NCI-H1417 (cell line): ENCODE data around the gene NTHL1.
"Not testable (repeated sequence)": the region's sequence is repeated elsewhere in the genome, so short reads cannot be mapped to it uniquely, and the experiment has no call there.

ENCODE experiments used
- DNase-seq, 3 experiments: peaks; one replicate each; lab custom pipeline; 2025; lab: John Stamatoyannopoulos, UW

Gene NTHL1

DNA sequence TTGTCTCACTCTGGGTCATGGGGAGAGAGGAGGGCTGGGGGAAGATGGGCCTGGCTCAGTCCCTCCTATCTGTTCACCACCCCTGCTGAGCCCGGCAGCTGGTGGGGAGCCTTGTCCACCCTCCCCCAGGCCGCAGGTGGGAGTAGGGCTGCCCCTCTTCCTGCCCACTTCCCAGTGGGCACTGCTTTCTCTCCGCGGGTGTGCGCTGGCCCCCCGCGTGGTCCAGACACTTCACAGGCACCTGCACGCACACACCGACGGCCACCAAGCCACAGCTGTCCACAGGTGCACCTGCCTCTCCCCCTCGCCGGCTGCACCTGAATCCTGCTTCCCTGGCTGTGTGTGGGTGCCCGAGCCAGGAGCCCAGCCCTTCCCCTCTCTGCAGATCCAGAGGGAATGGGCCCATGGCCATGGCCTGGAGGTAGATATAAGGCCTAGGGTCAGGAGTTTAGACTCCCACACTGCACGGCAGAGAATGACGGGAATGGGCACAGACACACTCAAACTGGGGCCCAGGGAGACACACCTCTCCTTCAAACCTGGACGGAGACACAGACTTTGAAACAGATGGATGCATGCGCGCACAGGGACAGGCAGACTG, 18.9 kb downstream of the NTHL1 start:
- peak; percentile 60 to 81 (median 72) for DNase-seq

DNA sequence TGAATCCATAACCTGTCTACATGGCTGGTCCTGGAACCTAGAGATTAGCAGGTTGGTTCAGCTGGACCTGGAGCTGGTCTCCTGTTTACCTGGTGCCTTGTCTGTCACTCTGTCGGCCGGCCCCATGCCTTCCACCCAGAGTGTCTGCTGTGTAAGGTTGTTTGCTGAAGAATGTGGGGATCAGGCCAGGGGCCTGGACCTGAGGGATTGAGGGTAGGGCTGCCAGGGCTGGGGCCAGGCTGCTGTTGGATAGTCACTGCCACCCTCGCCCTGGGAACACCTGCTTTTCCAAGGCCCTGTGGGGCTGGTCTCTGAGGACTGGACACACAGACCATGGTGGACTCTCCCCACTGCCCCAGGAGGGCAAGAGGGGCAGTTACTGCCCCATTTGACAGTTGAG, 19.5 kb downstream of the NTHL1 start:
- DNase-seq: no peak

GRCh38 chr16:2027024-2028010, 20.3 kb downstream of the NTHL1 start:
- DNase-seq: peak; percentile 43 to 51 (median 50)

DNA sequence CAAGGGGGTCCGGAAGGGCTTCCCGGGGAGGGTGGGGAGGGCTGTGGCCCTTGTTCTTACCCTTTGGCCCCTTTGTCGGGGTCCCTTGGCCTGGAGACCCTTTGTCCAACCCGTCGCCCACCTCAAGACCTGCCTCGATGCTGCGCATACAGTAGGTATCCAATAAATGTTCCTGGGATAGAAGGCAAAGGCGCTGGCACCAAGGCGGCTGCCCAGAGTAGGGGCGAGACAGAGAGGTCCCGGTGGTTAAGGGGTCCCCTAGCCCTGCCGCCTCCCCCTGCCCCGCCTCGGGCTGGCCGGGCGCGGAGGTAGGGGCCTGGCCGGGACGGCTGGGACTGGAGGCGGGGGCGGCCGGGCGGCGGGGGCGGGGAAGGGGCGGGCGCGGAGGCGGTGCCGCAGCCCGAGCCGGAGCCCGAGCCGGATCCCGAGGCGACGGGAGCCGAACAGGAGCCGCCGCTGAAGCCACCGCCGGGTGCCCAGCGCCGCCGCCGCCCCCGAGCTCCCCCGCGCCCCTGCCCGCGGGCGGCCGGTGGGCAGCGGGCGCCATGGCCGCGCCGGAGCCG, 21.1 kb downstream of the NTHL1 start, which contains the start of gene NHERF2:
TSS of gene NHERF2 (plus strand) at position 442 of the 563 bp plus-strand sequence. CDS start at position 546, 104 bp downstream.
- DNase-seq: peak in 2 of 3 experiments; percentile 35 to 46

DNA sequence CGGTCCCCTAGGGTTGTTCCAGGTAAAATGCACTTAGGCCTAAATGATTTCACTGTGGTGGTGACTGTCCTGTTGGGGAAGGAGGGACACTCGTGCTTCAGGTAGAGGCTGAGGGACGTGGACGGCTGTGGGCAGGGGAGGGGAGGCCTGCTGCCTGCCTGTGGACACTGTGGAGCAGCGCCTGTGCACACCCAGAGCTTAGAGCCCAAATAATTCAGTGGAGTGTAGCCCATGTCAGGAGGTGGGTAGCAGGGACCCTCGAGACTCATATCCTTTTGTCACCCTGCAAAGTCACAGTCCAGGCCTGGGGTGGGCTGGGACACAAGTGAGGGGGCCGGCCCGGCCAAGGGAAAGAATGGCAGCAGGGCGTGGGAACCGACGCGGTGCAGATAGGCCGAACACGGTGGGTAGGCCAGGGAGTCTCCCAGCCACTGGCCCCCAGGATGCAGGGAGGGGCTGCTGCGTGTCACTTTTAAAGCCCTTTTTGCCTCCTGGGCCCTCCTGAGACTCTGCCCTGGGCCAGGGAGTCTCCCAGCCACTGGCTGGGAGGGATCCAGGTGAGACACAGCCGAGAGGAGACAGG, 21.7 kb downstream of the NTHL1 start:
- DNase-seq: no peak

DNA sequence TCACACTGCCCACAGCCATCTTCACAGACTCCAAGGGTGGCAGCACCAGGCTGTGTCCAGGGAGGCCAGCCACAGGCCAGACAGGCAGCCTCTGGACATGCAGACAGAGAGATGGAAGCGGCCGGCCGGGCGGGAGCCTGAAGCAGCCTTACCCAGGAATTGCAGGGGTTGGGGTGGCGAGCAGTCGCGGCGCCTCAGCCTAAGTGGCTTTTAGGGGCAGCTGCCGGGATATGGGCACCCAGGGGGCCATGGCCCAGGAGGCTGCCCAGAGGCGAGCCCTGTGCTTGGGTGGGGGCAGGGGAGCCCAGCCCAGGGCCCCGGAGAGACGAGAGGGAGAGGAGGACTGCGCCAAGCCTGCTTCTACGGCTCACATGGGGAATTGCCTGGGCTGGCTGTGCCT, 22.4 kb downstream of the NTHL1 start:
- no peak for DNase-seq

GRCh38 chr16:2024032-2024420, 23.6 kb downstream of the NTHL1 start:
- no peak for DNase-seq

DNA sequence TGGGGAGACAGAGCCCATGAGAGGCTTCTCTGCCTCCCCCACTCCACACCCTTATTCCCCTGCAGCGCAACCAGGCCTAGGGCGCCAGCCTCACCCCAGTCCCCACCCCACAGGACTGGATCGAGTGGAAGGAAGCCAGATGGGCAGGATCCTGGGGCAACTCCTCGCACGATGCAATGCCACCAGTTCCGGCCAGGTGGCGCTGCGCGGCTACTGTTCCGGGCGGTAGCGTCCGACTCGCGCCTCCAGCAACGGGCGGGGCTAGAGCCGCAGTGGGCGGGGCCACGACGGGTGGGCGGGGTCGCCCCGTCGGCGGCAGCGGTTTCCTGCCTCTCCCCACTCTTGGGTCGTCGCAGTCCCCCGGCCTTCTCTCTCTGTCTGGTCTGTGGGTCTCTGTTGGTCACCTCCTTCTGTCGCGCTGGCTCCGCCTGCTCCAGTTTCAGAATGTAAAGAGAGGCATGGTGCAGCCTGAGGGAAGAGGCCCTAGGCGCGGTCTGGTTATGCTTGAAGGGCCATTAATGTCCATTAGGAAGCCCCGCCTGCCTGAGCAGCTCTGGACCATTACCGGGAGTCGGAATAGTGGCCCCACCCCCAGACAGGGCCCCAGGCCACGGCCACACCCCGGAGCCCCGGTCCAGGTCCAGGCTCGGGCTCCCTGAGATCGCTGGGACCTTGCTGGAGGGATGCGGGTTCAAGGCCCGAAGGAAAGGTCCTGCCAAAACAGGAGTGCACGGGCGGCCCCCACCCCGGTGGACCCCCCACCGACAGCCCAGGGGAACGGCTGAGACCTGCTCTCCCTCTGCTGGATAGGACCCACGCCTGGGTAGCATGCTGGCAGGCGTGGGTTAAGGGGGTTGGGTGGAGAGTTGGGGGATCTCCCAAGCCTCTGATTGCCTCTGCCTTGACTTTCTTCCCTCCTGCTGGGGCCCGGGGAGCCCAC, 24.3 kb downstream of the NTHL1 start:
- peak; percentile 88 to 98 (median 90) for DNase-seq

GRCh38 chr16:2022723-2023091, 24.9 kb downstream of the NTHL1 start:
- DNase-seq: no peak

DNA sequence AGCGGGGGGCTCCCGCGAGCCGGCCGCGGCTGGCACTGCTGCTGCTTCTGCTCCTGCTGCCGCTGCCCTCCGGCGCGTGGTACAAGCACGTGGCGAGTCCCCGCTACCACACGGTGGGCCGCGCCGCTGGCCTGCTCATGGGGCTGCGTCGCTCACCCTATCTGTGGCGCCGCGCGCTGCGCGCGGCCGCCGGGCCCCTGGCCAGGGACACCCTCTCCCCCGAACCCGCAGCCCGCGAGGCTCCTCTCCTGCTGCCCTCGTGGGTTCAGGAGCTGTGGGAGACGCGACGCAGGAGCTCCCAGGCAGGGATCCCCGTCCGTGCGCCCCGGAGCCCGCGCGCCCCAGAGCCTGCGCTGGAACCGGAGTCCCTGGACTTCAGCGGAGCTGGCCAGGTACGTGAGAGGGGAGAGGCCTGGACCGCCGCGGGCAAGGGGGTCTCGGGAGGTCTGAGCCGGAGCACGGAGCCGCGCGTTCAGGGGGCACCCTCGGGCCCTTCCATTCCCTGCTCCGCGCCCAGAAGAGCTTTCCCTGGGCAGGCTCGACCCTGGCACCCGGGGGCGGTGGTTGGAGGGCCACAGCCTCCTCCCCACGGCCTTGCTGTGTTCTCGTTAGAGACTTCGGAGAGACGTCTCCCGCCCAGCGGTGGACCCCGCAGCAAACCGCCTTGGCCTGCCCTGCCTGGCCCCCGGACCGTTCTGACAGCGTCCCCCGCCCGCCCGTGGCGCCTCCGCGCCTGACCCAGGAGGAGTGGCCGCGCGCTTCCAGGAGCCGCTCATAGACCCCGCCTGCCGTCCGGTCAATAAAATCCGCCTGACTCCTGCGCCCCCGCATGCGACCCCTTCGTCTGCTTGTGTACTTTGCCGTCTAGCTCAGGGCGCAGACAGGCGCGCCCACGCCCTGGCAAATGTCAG, 27.5 kb downstream of the NTHL1 start:
- DNase-seq: peak in 2 of 3 experiments; percentile 49 to 53

DNA sequence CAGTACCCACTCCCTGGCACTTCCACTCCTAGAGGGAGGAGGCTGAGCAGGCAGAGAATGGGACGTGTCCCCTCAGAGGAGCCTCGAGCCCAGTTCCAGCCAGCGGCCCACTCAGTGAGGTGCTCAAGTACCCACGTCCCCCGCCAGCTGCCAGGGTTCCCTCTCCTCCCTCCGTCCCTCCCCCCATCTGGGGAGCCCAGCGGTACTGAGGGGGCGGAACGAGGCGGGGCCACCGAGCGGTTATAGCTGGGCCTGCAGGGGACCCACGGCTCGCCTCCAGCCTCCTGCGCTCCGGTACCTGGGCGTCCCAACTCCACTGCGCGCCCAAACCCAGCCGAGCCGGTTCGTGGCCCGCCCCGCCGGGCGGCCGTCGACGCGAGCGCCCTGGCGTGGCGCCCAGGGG, 28.1 kb downstream of the NTHL1 start, which contains the start of gene NPW:
TSS of gene NPW (plus strand) at position 268 of the 403 bp plus-strand sequence.
- DNase-seq: peak; percentile 42 to 61 (median 53)

GRCh38 chr16:2016407-2016922, 31.2 kb downstream of the NTHL1 start:
- DNase-seq: peak in 1 of 3 experiments; percentile 20

GRCh38 chr16:2015947-2016208, 31.8 kb downstream of the NTHL1 start:
- no peak for DNase-seq

DNA sequence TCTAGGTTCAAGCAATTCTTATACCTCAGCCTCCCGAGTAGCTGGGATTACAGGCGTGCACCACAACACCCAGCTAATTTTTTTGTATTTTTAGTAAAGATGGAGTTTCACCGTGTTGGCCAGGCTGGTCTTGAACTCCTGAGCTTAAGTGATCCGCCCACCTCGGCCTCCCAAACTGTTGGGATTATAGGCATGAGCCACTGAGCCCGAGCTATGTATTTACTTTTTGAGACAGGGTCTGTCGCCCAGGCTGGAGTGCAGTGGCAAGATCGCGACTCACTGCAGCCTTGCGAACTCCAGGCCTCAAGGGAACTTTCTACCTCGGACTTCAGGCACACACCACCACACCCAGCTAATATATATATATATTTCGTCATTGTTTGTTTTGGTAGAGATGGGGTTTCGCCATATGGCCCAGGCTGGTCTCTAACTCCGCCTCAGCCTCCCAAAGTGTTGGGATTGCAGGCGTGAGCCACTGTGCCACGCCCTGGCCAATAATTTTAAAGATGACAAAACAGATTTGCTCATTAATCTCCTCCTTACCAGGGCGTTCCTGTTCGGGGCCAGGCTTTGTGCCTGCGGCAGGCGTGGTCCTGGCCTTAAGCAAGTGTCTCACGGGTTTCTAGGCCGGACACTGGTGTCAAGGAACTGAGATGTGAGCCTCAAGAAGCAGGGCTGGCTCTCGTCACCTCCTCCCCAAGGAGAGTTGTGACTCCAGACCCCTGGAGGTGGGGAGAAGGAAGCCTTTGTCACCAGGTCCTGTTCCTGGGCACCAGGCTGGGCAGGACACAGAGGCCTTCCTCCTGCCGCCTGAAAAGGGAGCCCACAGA, 32.3 kb downstream of the NTHL1 start:
- no peak for DNase-seq

DNA sequence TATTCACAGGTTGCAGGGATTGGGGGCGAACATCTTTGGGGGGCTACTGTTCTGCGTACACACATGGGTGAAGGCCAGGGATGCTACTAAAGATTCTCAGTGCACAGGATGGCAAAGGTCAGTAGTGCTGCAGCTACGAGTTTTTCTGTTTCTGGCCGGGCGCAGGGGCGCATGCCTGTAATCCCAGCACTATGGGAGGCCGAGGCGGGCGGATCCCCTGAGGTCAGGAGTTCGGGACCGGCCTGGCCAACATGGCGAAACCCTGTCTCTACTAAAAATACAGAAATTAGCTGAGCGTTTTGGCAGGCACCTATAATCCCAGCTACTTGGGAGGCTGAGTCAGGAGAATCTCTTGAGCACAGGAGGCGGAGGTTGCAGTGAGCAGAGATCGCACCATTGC, 34.1 kb downstream of the NTHL1 start:
- DNase-seq: no peak

DNA sequence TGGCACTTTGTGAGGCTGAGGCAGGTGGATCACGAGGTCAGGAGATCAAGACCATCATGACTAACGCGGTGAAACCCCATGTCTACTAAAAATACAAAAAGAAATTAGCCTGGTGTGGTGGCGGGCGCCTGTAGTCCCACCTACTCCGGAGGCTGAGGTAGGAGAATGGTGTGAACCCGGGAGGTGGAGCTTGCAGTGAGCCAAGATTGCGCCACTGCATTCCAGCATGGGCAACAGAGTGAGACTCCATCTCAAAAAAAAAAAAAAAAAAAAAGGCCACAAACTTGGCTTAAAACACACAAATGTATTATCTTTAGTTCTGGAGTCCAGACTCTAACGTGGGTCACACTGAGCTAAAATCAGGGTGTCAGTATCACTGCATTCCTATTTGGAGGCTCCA, 35.9 kb downstream of the NTHL1 start:
- DNase-seq: not testable (repeated sequence)

DNA sequence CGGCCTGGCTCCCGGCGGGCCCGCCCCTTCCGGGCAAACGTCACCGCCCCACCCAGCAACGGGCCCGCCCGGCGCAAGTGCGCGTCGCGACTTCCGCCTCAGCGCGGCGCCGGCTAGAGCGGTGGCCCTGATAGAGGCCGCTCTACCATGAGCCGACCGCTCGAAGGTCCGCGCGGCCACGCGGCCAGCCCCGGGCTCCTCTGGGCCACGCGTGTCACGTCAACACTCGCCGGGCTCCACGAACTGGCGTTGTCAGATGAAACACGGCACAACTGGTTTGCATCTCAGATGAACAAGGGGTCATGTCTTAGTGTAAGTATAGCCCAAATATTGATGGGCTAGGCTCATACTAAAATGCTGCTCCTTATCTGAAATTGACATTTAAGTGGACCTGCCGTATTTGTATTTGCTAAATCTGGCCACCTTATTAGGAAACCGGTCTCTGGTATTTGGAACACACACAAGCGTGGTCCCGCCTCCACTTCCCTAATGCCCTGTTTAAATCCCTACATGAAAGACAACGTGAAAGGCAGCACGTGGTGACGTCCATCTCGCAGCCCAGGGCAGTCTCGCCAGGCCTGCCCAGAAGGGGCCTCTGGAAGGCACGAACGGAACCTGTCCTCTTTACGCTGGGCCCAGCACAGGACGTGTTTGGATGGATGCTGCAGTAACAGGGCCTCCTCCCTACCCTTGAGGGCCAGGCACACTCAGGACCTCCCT, 37.7 kb downstream of the NTHL1 start, which contains the start of gene ZNF598:
TSS of gene ZNF598 (minus strand) at position 31 of the 720 bp plus-strand sequence.
- peak; percentile 82 to 98 (median 84) for DNase-seq

DNA sequence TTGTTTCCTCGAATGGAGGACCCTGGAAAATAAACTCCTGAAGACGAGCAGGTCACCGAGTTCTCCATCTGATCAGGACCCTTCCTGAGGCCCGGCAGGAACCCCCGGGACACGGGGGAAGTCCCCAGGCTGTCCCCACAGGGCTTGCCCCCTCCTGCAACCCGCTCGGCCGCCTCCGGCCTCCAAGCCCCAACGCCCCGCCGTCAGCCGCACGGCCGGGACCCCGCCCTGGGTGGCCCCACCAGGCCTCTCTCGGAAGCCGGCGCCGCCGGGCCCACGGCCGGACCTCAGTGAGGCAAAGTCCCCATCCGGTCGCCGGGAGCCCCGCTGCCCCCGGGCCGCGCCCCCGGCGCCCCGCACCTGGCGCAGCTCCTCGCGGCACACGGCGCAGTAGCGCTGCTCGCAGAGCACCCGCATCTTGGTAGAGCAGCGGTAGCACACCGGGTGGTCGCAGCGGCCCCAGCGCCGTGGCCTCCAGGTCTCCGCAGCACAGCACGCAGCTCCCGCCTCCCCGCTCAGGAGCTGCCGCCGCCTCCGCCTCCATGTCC, 38.4 kb downstream of the NTHL1 start:
- DNase-seq: peak in 2 of 3 experiments; percentile 59 to 72
